Natural killer cell (primary cell): ENCODE results near the gene SORCS2. TPM values are rescaled to one million over a fixed set of nuclear protein-coding genes. Genes with fewer than 3 reads are reported as not detected.
A peak's percentile ranks its signal among the peaks of the same experiment; 100 is the strongest.

Source experiments
- ATAC-seq, 3 donors: fragments of 150-1000 bp in 2 of 3; fragments of 200-7000 bp in 1 of 3; cut with Tn5 transposase; 1 replicate in 1 of 3; 2 replicates in 2 of 3; pipeline ENCODE4 v1.10.0; 2021; ENCODE audit warnings: mild to moderate bottlenecking in 2 of 3, moderate library complexity in 2 of 3
- DNase-seq, 2 donors: peaks; one replicate each; pipeline versions ENCODE4 v3.0.0 to v3.0.0-alpha.2; 2013 to 2021; ENCODE audit warnings: mixed read lengths in 1 of 2
- H3K27ac ChIP-seq: one replicate; pipeline ENCODE4 v1.5.1; 2013; ENCODE audit warnings: mild to moderate bottlenecking, low read length
- H3K27me3 ChIP-seq: one replicate; pipeline ENCODE4 v1.6.1; 2013; ENCODE audit warnings: low read length; ENCODE audit not compliant: control insufficient read depth, insufficient read depth
- H3K36me3 ChIP-seq: one replicate; pipeline ENCODE4 v1.6.1; 2013; ENCODE audit warnings: low read length; ENCODE audit not compliant: control insufficient read depth, insufficient read depth
- H3K4me1 ChIP-seq: one replicate; pipeline ENCODE4 v1.6.1; 2013; ENCODE audit warnings: low read length; ENCODE audit not compliant: control insufficient read depth, insufficient read depth
- H3K4me3 ChIP-seq: one replicate; pipeline ENCODE4 v1.5.1; 2013; ENCODE audit warnings: low read length
- H3K9me3 ChIP-seq: one replicate; pipeline ENCODE4 v1.6.1; 2013; ENCODE audit warnings: low read length; ENCODE audit not compliant: control insufficient read depth, insufficient read depth
- H3K27ac Mint-ChIP-seq, 2 donors: one replicate each; pipeline ENCODE4 v1.8.0; 2022; ENCODE audit warnings: mild to moderate bottlenecking in 2 of 2, mixed read lengths in 2 of 2, moderate library complexity in 1 of 2
- H3K27me3 Mint-ChIP-seq, 2 donors: one replicate each; pipeline ENCODE4 v1.8.0; 2022; ENCODE audit warnings: low read depth in 2 of 2, mixed read lengths in 2 of 2
- H3K36me3 Mint-ChIP-seq: one replicate; pipeline ENCODE4 v1.8.0; 2022; ENCODE audit warnings: mixed read lengths
- H3K4me1 Mint-ChIP-seq, 2 donors: one replicate each; pipeline ENCODE4 v1.8.0; 2022; ENCODE audit warnings: mixed read lengths in 2 of 2
- H3K4me3 Mint-ChIP-seq: one replicate; pipeline ENCODE4 v1.8.0; 2022; ENCODE audit warnings: mild to moderate bottlenecking, moderate library complexity, mixed read lengths
- H3K9me3 Mint-ChIP-seq, 2 donors: one replicate each; pipeline ENCODE4 v1.8.0; 2022; ENCODE audit warnings: mixed read lengths in 2 of 2
- WGBS: methylation state at CpG from one replicate; pipeline ENCODE4 v1.1.7; 2013; ENCODE audit warnings: missing lambda C conversion rate; ENCODE audit not compliant: insufficient coverage; 5-methylcytosine and 5-hydroxymethylcytosine counted together
- intact Hi-C: fragments of 100-400 bp; cut with micrococcal nuclease; formaldehyde crosslinking; loops from one replicate; pipeline ENCODE4 v1.14.2; 2022
- total RNA-seq, 4 donors: library from RNA; stranded (reverse); fragments of 120-200 nt in 1 of 4; gene quantifications; one replicate each; pipeline versions ENCODE4 v1.2.3 to v1.2.4, GENCODE V29; 2013 to 2022
- TF ChIP-seq, protein P1 (sequence below): fragments of 200-600 bp; IDR thresholded peaks from one replicate; pipeline ENCODE4 v1.8.0; 2022; ENCODE audit warnings: antibody characterized with exemption

The SORCS2 gene
- total RNA-seq, 3 donors from 2014 or later (not counting 1 experiment from before 2014, with no cell fraction given): 1.2 to 2.5 (median 1.4) TPM

DNA sequence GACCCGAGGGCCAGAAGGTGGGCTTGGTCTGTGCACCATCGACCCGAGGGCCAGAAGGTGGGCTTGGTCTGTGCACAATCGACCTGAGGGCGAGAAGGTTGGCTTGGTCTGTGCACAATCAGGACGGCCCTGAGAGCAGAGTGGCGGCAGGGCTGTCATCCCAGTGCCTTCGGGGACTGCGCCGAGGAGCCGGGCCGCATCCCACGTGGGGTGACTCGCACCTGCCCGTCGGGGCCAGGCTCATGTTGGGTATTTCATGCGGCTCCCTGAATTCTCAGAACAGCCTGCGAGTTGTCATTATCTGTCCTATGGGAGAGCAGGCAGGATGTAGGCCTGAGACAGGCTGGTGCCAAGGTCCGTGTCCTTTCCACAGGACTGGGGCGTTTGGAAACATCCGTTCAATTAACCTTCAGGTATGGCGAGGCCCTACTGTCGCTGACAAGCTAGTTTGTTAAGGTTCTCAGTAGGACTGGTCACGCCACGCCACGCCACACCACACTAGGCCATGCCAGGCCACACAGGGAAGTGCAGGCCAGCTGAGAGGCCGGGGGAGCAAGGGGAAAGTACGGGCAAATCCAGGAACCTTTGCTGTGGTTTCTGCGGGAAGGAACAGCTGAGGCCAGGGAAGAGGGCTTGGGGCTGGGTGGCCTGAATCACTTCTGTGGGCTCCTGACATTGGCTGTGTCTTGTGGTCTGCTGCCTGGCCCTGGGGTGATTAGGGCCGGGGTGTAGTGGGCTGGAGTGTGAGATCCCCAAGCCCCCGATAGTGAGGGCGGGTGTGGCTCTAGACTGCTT lies 564.4 kb downstream of the SORCS2 start:
- H3K27ac Mint-ChIP-seq: no peak overlapping the region
- DNase-seq (no peak), ATAC-seq (no peak)
- no peak overlapping the region for H3K27ac ChIP-seq
- no peaks in the 10 kb centered on the region for H3K27me3 ChIP-seq
- H3K36me3 Mint-ChIP-seq: no peaks in the 10 kb centered on the region
- intact Hi-C loops: no loop called here
- H3K9me3 Mint-ChIP-seq: no peaks in the 10 kb centered on the region
- H3K36me3 ChIP-seq: no peaks in the 10 kb centered on the region
- TF ChIP-seq, protein P1, sequence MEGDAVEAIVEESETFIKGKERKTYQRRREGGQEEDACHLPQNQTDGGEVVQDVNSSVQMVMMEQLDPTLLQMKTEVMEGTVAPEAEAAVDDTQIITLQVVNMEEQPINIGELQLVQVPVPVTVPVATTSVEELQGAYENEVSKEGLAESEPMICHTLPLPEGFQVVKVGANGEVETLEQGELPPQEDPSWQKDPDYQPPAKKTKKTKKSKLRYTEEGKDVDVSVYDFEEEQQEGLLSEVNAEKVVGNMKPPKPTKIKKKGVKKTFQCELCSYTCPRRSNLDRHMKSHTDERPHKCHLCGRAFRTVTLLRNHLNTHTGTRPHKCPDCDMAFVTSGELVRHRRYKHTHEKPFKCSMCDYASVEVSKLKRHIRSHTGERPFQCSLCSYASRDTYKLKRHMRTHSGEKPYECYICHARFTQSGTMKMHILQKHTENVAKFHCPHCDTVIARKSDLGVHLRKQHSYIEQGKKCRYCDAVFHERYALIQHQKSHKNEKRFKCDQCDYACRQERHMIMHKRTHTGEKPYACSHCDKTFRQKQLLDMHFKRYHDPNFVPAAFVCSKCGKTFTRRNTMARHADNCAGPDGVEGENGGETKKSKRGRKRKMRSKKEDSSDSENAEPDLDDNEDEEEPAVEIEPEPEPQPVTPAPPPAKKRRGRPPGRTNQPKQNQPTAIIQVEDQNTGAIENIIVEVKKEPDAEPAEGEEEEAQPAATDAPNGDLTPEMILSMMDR: no peak
- no peak overlapping the region for H3K4me3 ChIP-seq
- H3K4me3 Mint-ChIP-seq: no peak overlapping the region
- peaks cover 16% of the 10 kb centered on the region for H3K4me1 ChIP-seq
- H3K4me1 Mint-ChIP-seq: peaks cover 11 to 16% of the 10 kb centered on the region in 2 donors
- H3K9me3 ChIP-seq: no peaks in the 10 kb centered on the region
- no peaks in the 10 kb centered on the region for H3K27me3 Mint-ChIP-seq
- WGBS: 84% methylated on average over 32 of the region's 32 CpGs

DNA sequence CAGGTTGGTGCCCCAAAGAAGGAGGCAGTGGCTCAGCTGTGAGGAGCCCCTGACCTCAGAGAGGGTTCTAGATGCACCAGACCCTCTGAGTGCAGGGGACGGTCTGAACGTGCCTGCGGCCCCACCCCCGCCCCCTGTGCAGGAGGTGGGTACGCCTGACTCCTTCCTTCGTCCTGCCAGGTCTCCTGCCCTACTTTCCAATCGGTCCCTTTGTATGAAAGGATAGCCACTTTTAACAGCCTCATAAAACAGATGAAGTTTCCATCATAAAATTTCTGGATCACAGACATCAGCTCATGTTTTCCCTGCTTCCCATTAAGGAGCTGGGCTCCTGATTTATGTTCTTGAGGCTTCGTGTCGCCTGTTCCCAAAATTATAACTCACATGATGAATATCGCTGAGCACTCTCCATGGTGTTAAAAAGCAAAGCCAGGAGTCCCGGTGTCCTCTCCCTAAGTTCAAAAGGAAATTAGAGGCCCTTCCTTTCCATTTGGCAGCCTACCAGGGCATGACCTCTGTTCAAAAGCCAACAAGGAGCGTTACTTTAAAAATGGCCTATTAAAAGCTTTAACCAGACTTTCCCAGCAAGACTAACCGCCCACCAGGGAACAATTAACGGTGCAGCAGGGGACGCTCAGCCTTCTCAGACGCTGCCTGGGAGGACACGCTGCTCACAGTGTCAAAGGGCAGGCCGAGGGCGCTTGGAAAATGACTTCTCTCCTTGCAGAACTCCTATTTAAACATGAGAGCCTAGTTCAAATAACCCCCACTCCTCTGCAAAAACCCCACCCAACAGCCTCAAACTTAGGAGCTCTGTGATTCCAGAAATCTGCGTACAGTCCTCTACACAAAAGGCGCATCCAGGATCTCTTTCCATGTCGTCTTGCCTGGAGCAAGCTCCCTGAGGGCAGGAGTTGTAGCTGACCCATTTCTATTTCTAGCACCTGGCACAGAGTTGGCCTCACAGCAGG lies 565.4 kb downstream of the SORCS2 start:
- Histone ChIP-seq H3K27me3 (no peaks in the 10 kb centered on the region), H3K36me3 (no peaks in the 10 kb centered on the region), H3K4me3 (no peak overlapping the region), H3K27ac (no peak overlapping the region), H3K9me3 (no peaks in the 10 kb centered on the region), H3K4me1 (peaks cover 16% of the 10 kb centered on the region)
- intact Hi-C loops: no loop called here
- 83% methylated on average over 22 of the region's 22 CpGs for WGBS
- peak overlapping the region in 1 of 2 donors; percentile 94 for H3K27ac Mint-ChIP-seq
- DNase-seq (no peak), ATAC-seq (no peak)
- no peak overlapping the region for H3K4me3 Mint-ChIP-seq
- TF ChIP-seq, protein P1: no peak
- no peaks in the 10 kb centered on the region for H3K27me3 Mint-ChIP-seq
- H3K36me3 Mint-ChIP-seq: no peaks in the 10 kb centered on the region
- H3K9me3 Mint-ChIP-seq: no peaks in the 10 kb centered on the region
- H3K4me1 Mint-ChIP-seq: peaks cover 11 to 19% of the 10 kb centered on the region in 2 donors

DNA sequence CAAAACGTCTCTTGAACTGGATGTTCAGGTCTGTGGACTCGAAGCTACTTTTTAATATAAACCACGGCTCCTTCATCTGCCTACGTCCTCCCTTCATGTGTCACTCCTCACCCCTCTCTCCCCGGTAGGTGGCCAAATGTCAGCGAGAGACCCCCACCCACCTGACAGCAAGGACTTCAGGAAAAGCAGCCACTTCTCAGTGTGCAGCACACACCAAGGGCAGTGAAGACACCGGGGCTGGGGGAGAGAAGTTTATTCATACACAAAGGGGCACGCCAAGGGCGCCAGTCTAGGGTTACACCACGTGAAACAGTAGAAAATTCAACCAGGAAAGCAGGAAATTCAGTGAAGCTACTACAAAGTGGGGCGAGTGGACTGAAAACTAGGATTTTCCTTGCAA lies 566.1 kb downstream of the SORCS2 start:
- Mint-ChIP-seq H3K27me3 (no peaks in the 10 kb centered on the region), H3K27ac (peak overlapping the region in 1 of 2 donors; percentile 94), H3K4me1 (peaks cover 11 to 19% of the 10 kb centered on the region in 2 donors), H3K36me3 (no peaks in the 10 kb centered on the region), H3K9me3 (no peaks in the 10 kb centered on the region), H3K4me3 (no peak overlapping the region)
- TF ChIP-seq, protein P1: no peak
- H3K36me3 ChIP-seq: no peaks in the 10 kb centered on the region
- H3K4me1 ChIP-seq: peaks cover 16% of the 10 kb centered on the region
- no peaks in the 10 kb centered on the region for H3K27me3 ChIP-seq
- no peak overlapping the region for H3K27ac ChIP-seq
- DNase-seq (peak in 1 of 2 donors; percentile 23), ATAC-seq (no peak)
- no peak overlapping the region for H3K4me3 ChIP-seq
- intact Hi-C loops: no loop called here
- 70% methylated on average over 10 of the region's 11 CpGs for WGBS
- no peaks in the 10 kb centered on the region for H3K9me3 ChIP-seq
